GM12878 (cell line): ENCODE data around the gene TTC39B. TPM values are rescaled to one million over a fixed set of nuclear protein-coding genes. Genes with fewer than 3 reads are reported as not detected.

ENCODE experiments used
- ATAC-seq: fragments of 200-7000 bp; cut with Tn5 transposase; 3 replicates; pipeline ENCODE4 v1.9.1; 2020; ENCODE audit warnings: mild to moderate bottlenecking, moderate library complexity
- BruUV-seq: library from RNA; stranded (reverse); fragments of 400-500 nt; replicated peaks from 2 replicates; lab custom pipeline; 2021; lab: Mats Ljungman, UMichigan
- CTCF ChIA-PET: fragments of 300-600 bp; sonication (Branson Sonifier 250); formaldehyde crosslinking; extraction: SDS; loops from one replicate; lab custom pipeline; 2021; ENCODE audit warnings: inconsistent platforms; lab: Yijun Ruan, JAX
- POLR2A ChIA-PET: fragments of 350-600 bp; formaldehyde crosslinking; extraction: SDS; loops from one replicate; lab custom pipeline; 2021; ENCODE audit warnings: inconsistent platforms; lab: Charles Lee
- RAD21 ChIA-PET: fragments of 300-600 bp; sonication (Branson Sonifier 250); formaldehyde crosslinking; loops from one replicate; lab custom pipeline; 2023; ENCODE audit warnings: antibody characterized with exemption; ENCODE audit not compliant: unreplicated experiment; lab: Charles Lee
- SMC1A ChIA-PET: fragments of 300-600 bp; sonication (Branson Sonifier 250); formaldehyde crosslinking; loops from one replicate; lab custom pipeline; 2023; ENCODE audit not compliant: unreplicated experiment, uncharacterized antibody; lab: Charles Lee
- DNase-seq: peaks from one replicate; pipeline ENCODE4 v3.0.0-alpha.2; 2011; ENCODE audit warnings: low read depth, low spot score
- FAIRE-seq: peaks from 3 replicates; lab custom pipeline; 2011; peaks lifted over from hg19 to GRCh38; lab: Jason Lieb, UNC
- H2AFZ ChIP-seq: 2 replicates; pipeline ENCODE4 v1.6.0; 2011; ENCODE audit warnings: low read depth, low read length, control low read depth; ENCODE audit not compliant: control insufficient read depth
- H3K27ac ChIP-seq: 2 replicates; pipeline ENCODE4 v1.5.1; 2011; ENCODE audit warnings: control low read depth; ENCODE audit not compliant: control insufficient read depth, insufficient read depth
- H3K27me3 ChIP-seq, 2 experiments: replicated peaks in 1 of 2; 2 replicates each; pipeline versions ENCODE4 v1.6.0 to v1.6.1; 2011; ENCODE audit warnings: low read length in 1 of 2; ENCODE audit not compliant: control insufficient read depth in 2 of 2, insufficient read depth in 2 of 2
- H3K36me3 ChIP-seq, 2 experiments: 2 replicates each; pipeline ENCODE4 v1.5.1; 2011; ENCODE audit warnings: low read length in 1 of 2; ENCODE audit not compliant: control insufficient read depth in 2 of 2, insufficient read depth in 2 of 2
- H3K4me1 ChIP-seq: 2 replicates; pipeline ENCODE4 v1.6.1; 2011; ENCODE audit warnings: mild to moderate bottlenecking, low read length, moderate library complexity, mixed read lengths; ENCODE audit not compliant: control insufficient read depth, insufficient read depth
- H3K4me2 ChIP-seq: 2 replicates; pipeline ENCODE4 v1.6.0; 2011; ENCODE audit warnings: control low read depth; ENCODE audit not compliant: control insufficient read depth, insufficient read depth
- H3K4me3 ChIP-seq: fragments of 200-600 bp; sonication (generic); 2 replicates; pipeline ENCODE4 v1.5.1; 2016
- H3K79me2 ChIP-seq: 2 replicates; pipeline ENCODE4 v1.6.0; 2011; ENCODE audit warnings: low read length; ENCODE audit not compliant: control insufficient read depth, insufficient read depth
- H3K9ac ChIP-seq: 2 replicates; pipeline ENCODE4 v1.8.0; 2011; ENCODE audit warnings: low read length, control low read depth, mixed read lengths; ENCODE audit not compliant: control insufficient read depth, insufficient read depth
- H3K9me3 ChIP-seq: replicated peaks from 3 replicates; pipeline ENCODE4 v1.5.1; 2011; ENCODE audit warnings: mild to moderate bottlenecking, low read length; ENCODE audit not compliant: control insufficient read depth, insufficient read depth
- H4K20me1 ChIP-seq: 2 replicates; pipeline ENCODE4 v1.6.0; 2011; ENCODE audit not compliant: control insufficient read depth, insufficient read depth
- BACH1 ChIP-seq: fragments of 450-650 bp; IDR thresholded peaks from 2 replicates; pipeline ENCODE4 v1.6.1; 2017; ENCODE audit warnings: mild to moderate bottlenecking, borderline replicate concordance
- FOS ChIP-seq: IDR thresholded peaks from 3 replicates; pipeline ENCODE4 v1.6.1; 2011; ENCODE audit warnings: borderline replicate concordance; ENCODE audit not compliant: insufficient read length; ENCODE audit errors: extremely low read depth
- FOXK2 ChIP-seq: fragments of 450-650 bp; IDR thresholded peaks from 2 replicates; pipeline ENCODE4 v1.6.1; 2017; ENCODE audit warnings: mild to moderate bottlenecking, moderate library complexity
- HSF1 ChIP-seq: fragments of 150-350 bp; IDR thresholded peaks from 2 replicates; pipeline ENCODE4 v1.6.1; 2014; ENCODE audit warnings: mild to moderate bottlenecking, low read depth, low read length
- IKZF1 ChIP-seq: fragments of 450-650 bp; conservative IDR thresholded peaks from 2 replicates; pipeline ENCODE4 v1.6.1; 2017; ENCODE audit warnings: antibody characterized with exemption, mild to moderate bottlenecking
- IRF4 ChIP-seq: IDR thresholded peaks from 2 replicates; pipeline ENCODE4 v1.6.1; 2011; ENCODE audit warnings: low read depth, low read length
- KAT2A ChIP-seq: conservative IDR thresholded peaks from 2 replicates; pipeline ENCODE4 v1.6.1; 2011; ENCODE audit warnings: low read depth, low read length; ENCODE audit not compliant: control insufficient read depth
- MTA3 ChIP-seq: IDR thresholded peaks from 2 replicates; pipeline ENCODE4 v1.6.1; 2012; ENCODE audit warnings: low read length, inconsistent platforms, borderline replicate concordance
- NBN ChIP-seq: fragments of 450-650 bp; IDR thresholded peaks from 2 replicates; pipeline ENCODE4 v1.6.1; 2016
- NFYB ChIP-seq: IDR thresholded peaks from 2 replicates; pipeline ENCODE4 v1.6.1; 2011; ENCODE audit warnings: low read depth, mild to moderate bottlenecking, low read length, improper control_type of control experiment, moderate library complexity; ENCODE audit not compliant: insufficient read depth
- PBX3 ChIP-seq: IDR thresholded peaks from 2 replicates; pipeline ENCODE4 v1.6.1; 2011; ENCODE audit warnings: mild to moderate bottlenecking, low read depth, low read length, moderate library complexity; ENCODE audit not compliant: insufficient replicate concordance
- RAD21 ChIP-seq: IDR thresholded peaks from 2 replicates; pipeline ENCODE4 v1.6.1; 2011; ENCODE audit warnings: mild to moderate bottlenecking, low read depth, low read length, moderate library complexity; ENCODE audit not compliant: insufficient read depth
- SREBF2 ChIP-seq: IDR thresholded peaks from 2 replicates; pipeline ENCODE4 v1.6.1; 2012; ENCODE audit warnings: mild to moderate bottlenecking, low read length
- SUZ12 ChIP-seq: fragments of 200-600 bp; sonication (generic); IDR thresholded peaks from one replicate; pipeline ENCODE4 v1.6.1; 2018; ENCODE audit warnings: antibody characterized with exemption, mild to moderate bottlenecking; ENCODE audit not compliant: unreplicated experiment
- YY1 ChIP-seq: IDR thresholded peaks from 2 replicates; pipeline ENCODE4 v1.6.1; 2011; ENCODE audit warnings: low read depth, mild to moderate bottlenecking, low read length
- ZNF622 ChIP-seq: fragments of 450-650 bp; IDR thresholded peaks from 2 replicates; pipeline ENCODE4 v1.6.1; 2017; ENCODE audit warnings: mild to moderate bottlenecking, inconsistent platforms
- WGBS: methylation state at CpG from one replicate; pipeline ENCODE4 v1.1.6; 2016; ENCODE audit warnings: low lambda C conversion rate; ENCODE audit not compliant: insufficient replicate concordance, insufficient coverage; ENCODE audit errors: missing lambda C conversion rate; 5-methylcytosine and 5-hydroxymethylcytosine counted together
- in situ Hi-C: fragments of 300-500 bp; cut with MboI; formaldehyde crosslinking; loops from 9 replicates; pipeline ENCODE4 v1.14.3; 2018; ENCODE audit warnings: mixed read lengths
- intact Hi-C: fragments of 100-400 bp; cut with micrococcal nuclease; formaldehyde crosslinking; loops from one replicate; pipeline ENCODE4 v1.14.2; 2022; ENCODE audit not compliant: unreplicated experiment
- polyA plus RNA-seq, 11 experiments: library from polyadenylated mRNA; depleted of rRNA in 4 of 11; unstranded in 6 of 11; stranded (reverse) in 5 of 11; fragments of >200 nt; fragmentation: Nextera tagmentation in 4 of 11; fragmentation: Illumina TruSeq in 1 of 11; extraction: Ambion mirVana in 4 of 11; extraction: Trizol in 1 of 11; gene quantifications; 1 replicate in 1 of 11; 2 replicates in 10 of 11; pipeline versions ENCODE4 v1.2.1 to v1.2.3, GENCODE V29; 2011 to 2016; ENCODE audit warnings: inconsistent platforms in 2 of 11, missing spikeins in 2 of 11, low read depth in 1 of 11
- total RNA-seq, 4 experiments: library from RNA; depleted of rRNA in 3 of 4; stranded (reverse); fragments of >200 nt in 3 of 4; fragmentation: Illumina TruSeq in 1 of 4; extraction: Trizol in 1 of 4; gene quantifications; 2 replicates each; pipeline versions ENCODE4 v1.2.1 to v1.2.3, GENCODE V29; 2013 to 2021

TTC39B gene
- total and polyA plus RNA-seq, 10 of the 15 experiments (the other 5 are each of a cell fraction or from before 2014, with no cell fraction given) = 0.68 to 2.5 (median 1.5) TPM

- no peak overlapping the region for H3K9ac ChIP-seq
- no peak for TF ChIP-seq IRF4
- no peak for TF ChIP-seq FOXK2
- TF ChIP-seq ZNF622 = no peak
- TF ChIP-seq BACH1 = no peak
- no peak for TF ChIP-seq MTA3
- TF ChIP-seq SREBF2 = no peak
- TF ChIP-seq HSF1 = no peak
- no peak for TF ChIP-seq IKZF1
- no peak for TF ChIP-seq NFYB
- TF ChIP-seq YY1 = no peak
- TF ChIP-seq RAD21 = no peak
- no peak for TF ChIP-seq KAT2A
- TF ChIP-seq SUZ12 = no peak
- TF ChIP-seq PBX3 = no peak
- TF ChIP-seq FOS = no peak
- no peak for TF ChIP-seq NBN
- TF ChIP-seq, all 136 proteins: peak for 0
- Histone ChIP-seq H3K4me3 (no peak overlapping the region), H3K4me2 (no peak overlapping the region), H3K4me1 (no peaks in the 10 kb centered on the region), H3K9me3 (no peaks in the 10 kb centered on the region), H4K20me1 (no peaks in the 10 kb centered on the region), H2AFZ (no peak overlapping the region), H3K27me3 (no peaks in the 10 kb centered on the region), H3K27ac (no peak overlapping the region), H3K79me2 (no peaks in the 10 kb centered on the region), H3K36me3 (no peaks in the 10 kb centered on the region)
- ChIA-PET POLR2A (no interaction called here), CTCF (interaction anchor here (0.7 to 3.2 kb wide), 2 partner anchors 15 to 28 kb away, joined by 3 to 7 read pairs; no protein-coding TSS in a partner anchor), SMC1A (interaction anchor here (1.0 kb wide), 1 partner anchor 34 kb away, joined by 3 read pairs; no protein-coding TSS in a partner anchor), RAD21 (no interaction called here)
- intact Hi-C loops = no loop called here
- 76% methylated on average over 4 of the region's 4 CpGs for WGBS
- BruUV-seq = no TSS peak
- no peak for ATAC-seq
- DNase-seq = no peak
- in situ Hi-C loops = no loop called here
- no peak for FAIRE-seq
Measured at GRCh38 chr9:15240927-15241326, 66.1 kb downstream of the TTC39B start.
